ENCODE measurements around the gene C22orf39. TPM values are rescaled to one million over a fixed set of nuclear protein-coding genes. Genes with fewer than 3 reads are reported as not detected.

The C22orf39 gene
- polyA plus RNA-seq, 1 experiment: 18.8 TPM

DNA sequence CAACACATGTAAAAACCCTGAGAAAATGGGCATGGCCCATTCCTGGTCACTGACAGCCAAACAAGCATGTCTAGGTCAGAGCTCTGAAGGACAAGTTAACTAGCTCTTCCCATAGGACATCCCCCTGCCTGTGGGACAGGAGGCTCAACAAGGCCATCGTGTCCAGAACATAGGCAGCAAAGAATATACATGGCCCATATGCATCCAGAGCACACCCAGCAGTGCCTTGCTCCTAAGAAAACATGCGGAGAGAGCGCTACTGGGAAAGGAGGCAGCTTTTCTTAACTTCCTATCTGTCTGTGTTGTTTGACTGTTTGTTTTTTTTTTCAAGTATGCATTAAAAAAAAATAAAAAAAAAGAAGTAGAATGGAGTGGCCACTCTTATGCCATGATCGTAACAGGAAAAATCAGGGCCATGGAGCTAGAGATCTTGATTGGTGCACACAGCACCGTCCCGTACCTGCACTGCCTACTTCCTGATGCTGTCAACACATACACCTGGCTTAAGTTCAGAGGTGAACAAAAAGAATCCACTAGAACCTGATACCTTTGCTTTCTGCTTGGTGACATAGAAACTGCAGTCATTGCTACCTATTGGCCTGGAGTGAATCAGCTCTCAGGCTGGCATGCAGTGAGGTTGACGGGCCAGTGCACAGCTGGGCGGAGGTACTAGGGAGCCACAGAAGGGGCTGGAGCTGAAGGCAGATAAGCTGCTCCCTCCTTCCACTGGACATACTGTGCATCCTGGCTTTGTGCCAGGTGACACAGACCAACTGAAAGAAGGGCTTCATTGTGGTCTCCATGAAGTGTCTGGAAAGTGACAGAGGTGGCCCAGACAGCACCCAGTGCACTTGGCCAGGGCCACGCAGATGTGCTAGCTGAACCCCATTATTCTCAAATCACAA lies 19.6 kb upstream of the C22orf39 start:
- CTCF ChIA-PET: no interaction called here
- POLR2A ChIA-PET: interaction anchor here (0.6 kb wide), 1 partner anchor 16 kb away, joined by 5 read pairs; no protein-coding TSS in a partner anchor
- Histone ChIP-seq H3K27ac (ENCODE audit: low read depth, low read length) (no peak overlapping the region), H3K4me3 (ENCODE audit: low read depth, low read length) (no peak overlapping the region), H3K9me3 (ENCODE audit: control insufficient read depth, insufficient read depth, low read length) (no peaks in the 10 kb centered on the region), H3K27me3 (ENCODE audit: control insufficient read depth, insufficient read depth, low read length) (no peaks in the 10 kb centered on the region)
- TF ChIP-seq, protein P1, sequence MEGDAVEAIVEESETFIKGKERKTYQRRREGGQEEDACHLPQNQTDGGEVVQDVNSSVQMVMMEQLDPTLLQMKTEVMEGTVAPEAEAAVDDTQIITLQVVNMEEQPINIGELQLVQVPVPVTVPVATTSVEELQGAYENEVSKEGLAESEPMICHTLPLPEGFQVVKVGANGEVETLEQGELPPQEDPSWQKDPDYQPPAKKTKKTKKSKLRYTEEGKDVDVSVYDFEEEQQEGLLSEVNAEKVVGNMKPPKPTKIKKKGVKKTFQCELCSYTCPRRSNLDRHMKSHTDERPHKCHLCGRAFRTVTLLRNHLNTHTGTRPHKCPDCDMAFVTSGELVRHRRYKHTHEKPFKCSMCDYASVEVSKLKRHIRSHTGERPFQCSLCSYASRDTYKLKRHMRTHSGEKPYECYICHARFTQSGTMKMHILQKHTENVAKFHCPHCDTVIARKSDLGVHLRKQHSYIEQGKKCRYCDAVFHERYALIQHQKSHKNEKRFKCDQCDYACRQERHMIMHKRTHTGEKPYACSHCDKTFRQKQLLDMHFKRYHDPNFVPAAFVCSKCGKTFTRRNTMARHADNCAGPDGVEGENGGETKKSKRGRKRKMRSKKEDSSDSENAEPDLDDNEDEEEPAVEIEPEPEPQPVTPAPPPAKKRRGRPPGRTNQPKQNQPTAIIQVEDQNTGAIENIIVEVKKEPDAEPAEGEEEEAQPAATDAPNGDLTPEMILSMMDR (IDR thresholded peaks at IDR 0.05; ENCODE audit: low read depth, low read length): no peak
- no peak for DNase-seq (ENCODE audit: low read depth, low spot score)

DNA sequence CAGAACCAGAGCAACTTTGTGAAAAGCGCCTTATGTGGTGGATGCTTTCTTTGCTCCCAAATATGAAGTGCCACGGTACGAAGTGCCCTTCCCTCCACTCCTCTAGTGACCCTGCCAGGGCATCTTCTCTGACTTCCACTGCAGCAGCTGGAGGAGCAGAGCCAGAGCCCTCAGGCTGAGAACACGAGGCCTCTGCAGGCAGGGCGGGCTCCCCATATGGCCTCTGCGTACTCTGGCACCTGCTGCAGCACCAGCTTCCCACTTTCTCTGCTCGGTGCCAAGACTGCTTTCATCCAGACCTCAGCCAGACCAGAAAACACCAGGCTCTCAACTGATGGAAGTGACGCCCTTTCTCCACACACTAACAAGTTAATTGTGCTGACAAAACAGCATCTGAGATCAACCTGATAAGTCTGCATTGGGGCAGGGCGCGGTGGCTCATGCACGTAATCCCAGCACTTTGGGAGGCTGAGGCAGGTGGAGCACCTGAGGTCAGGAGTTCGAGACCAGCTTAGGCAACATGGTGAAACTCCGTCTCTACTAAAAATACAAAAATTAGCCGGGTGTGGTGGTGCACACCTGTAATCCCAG lies 18.7 kb upstream of the C22orf39 start:
- no peak overlapping the region for H3K4me3 ChIP-seq (ENCODE audit: low read depth, low read length)
- ChIA-PET POLR2A (no interaction called here), CTCF (interaction anchor here (1.5 kb wide), 1 partner anchor 164 kb away, joined by 6 read pairs; no protein-coding TSS in a partner anchor)
- TF ChIP-seq, protein P1 (IDR thresholded peaks at IDR 0.05; ENCODE audit: low read depth, low read length): no peak
- H3K27me3 ChIP-seq (ENCODE audit: control insufficient read depth, insufficient read depth, low read length): no peaks in the 10 kb centered on the region
- no peaks in the 10 kb centered on the region for H3K9me3 ChIP-seq (ENCODE audit: control insufficient read depth, insufficient read depth, low read length)
- no peak for DNase-seq (ENCODE audit: low read depth, low spot score)
- H3K27ac ChIP-seq (ENCODE audit: low read depth, low read length): no peak overlapping the region

DNA sequence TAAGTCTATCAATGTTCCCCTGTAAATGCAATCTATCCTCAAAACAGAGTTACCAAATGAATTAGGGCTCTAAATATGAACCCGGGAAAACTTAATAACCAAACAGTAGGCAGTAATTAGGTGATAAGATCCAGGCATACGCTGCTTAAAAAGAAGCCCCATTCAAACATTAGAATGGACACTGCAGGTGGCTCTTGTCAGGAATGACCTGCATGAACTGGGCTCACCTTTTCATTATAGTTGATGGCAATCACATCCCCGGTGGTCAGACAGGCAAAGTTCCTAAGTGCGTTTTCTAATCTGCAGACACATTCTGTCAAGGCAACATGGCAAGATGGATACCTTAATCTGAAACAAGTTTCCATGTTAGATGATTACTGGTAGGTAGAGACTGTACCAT lies 17.5 kb upstream of the C22orf39 start:
- H3K27ac ChIP-seq (ENCODE audit: low read depth, low read length): no peak overlapping the region
- ChIA-PET CTCF (interaction anchor here (1.5 kb wide), 1 partner anchor 165 kb away, joined by 6 read pairs; no protein-coding TSS in a partner anchor), POLR2A (no interaction called here)
- no peaks in the 10 kb centered on the region for H3K27me3 ChIP-seq (ENCODE audit: control insufficient read depth, insufficient read depth, low read length)
- no peak overlapping the region for H3K4me3 ChIP-seq (ENCODE audit: low read depth, low read length)
- H3K9me3 ChIP-seq (ENCODE audit: control insufficient read depth, insufficient read depth, low read length): no peaks in the 10 kb centered on the region
- TF ChIP-seq, protein P1 (IDR thresholded peaks at IDR 0.05; ENCODE audit: low read depth, low read length): no peak
- DNase-seq (ENCODE audit: low read depth, low spot score): no peak

DNA sequence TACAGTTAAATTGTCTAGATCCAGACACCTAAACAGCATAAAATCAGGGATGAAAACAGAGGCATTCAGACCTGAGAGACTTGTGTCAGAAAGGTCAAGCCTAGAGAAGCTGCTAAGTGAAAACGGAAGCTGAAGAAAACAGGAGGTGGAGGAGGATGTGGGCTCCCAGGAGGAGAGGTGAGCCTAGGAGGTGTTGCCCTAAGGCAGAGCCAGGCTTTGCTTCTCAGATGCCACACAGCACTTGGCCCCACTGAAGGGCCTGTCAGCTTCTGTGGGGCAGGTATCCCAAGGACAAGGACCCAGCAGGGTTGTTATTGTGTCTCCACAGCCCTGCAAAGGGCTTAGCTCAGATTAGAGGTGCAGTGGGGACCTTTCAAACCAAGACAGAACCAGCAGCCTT lies 17.0 kb upstream of the C22orf39 start:
- H3K27me3 ChIP-seq (ENCODE audit: control insufficient read depth, insufficient read depth, low read length): no peaks in the 10 kb centered on the region
- TF ChIP-seq, protein P1 (IDR thresholded peaks at IDR 0.05; ENCODE audit: low read depth, low read length): no peak
- H3K27ac ChIP-seq (ENCODE audit: low read depth, low read length): no peak overlapping the region
- H3K9me3 ChIP-seq (ENCODE audit: control insufficient read depth, insufficient read depth, low read length): no peaks in the 10 kb centered on the region
- no peak for DNase-seq (ENCODE audit: low read depth, low spot score)
- ChIA-PET CTCF (interaction anchor here (1.5 to 2.0 kb wide), 2 partner anchors 10 to 165 kb away, joined by 6 to 7 read pairs; no protein-coding TSS in a partner anchor), POLR2A (no interaction called here)
- H3K4me3 ChIP-seq (ENCODE audit: low read depth, low read length): no peak overlapping the region

Measured in AG04450 (cell line).